Liver (tissue), 3 donors: ENCODE measurements around the gene ABHD2.

ENCODE experiments used
- ATF3 ChIP-seq: IDR thresholded peaks from 2 replicates; pipeline ENCODE4 v1.6.1; 2016; ENCODE audit warnings: antibody characterized with exemption
- CTCF ChIP-seq: fragments of 150-350 bp; IDR thresholded peaks from 2 replicates; pipeline ENCODE4 v1.5.1; 2017; ENCODE audit warnings: improper control_type of control experiment, low read depth, low read length; ENCODE audit not compliant: missing input control
- YY1 ChIP-seq: IDR thresholded peaks from 2 replicates; pipeline ENCODE4 v1.6.1; 2016; ENCODE audit warnings: antibody characterized with exemption, mild to moderate bottlenecking
- donor health status: healthy.
- donor health status: healthy.

- TF ChIP-seq CTCF (no peak), ATF3 (no peak), YY1 (no peak)
These were observed 49.7 kb downstream of the ABHD2 start for GRCh38 chr15:89137926-89138325.
